Activated naive CD4-positive, alpha-beta T cell treated with anti-CD3 and anti-CD28 coated beads, Interleukin-2, amount 50 U/mL, for 72 hours (primary cell): ENCODE data around the gene VPS13D. TPM values are rescaled to one million over a fixed set of nuclear protein-coding genes. Genes with fewer than 3 reads are reported as not detected.
A peak's percentile ranks its signal among the peaks of the same experiment; 100 is the strongest.

ENCODE experiments used
- ATAC-seq, 2 donors: fragments of 150-1000 bp; cut with Tn5 transposase; 2 replicates each; pipeline ENCODE4 v1.10.0; 2021; ENCODE audit warnings: mild to moderate bottlenecking in 2 of 2, moderate library complexity in 2 of 2
- DNase-seq, 2 donors: peaks; one replicate each; pipeline ENCODE4 v3.0.0; 2021 to 2022; ENCODE audit warnings: low spot score in 2 of 2
- H3K27ac Mint-ChIP-seq, 2 donors: one replicate each; pipeline ENCODE4 v1.8.0; 2022; ENCODE audit warnings: mild to moderate bottlenecking in 2 of 2, mixed read lengths in 2 of 2
- H3K36me3 Mint-ChIP-seq, 2 donors: one replicate each; pipeline ENCODE4 v1.8.0; 2022; ENCODE audit warnings: mixed read lengths in 2 of 2
- H3K9me3 Mint-ChIP-seq, 2 donors: one replicate each; pipeline ENCODE4 v1.8.0; 2022; ENCODE audit warnings: mixed read lengths in 2 of 2
- total RNA-seq, 2 donors: library from RNA; stranded (reverse); gene quantifications; one replicate each; pipeline ENCODE4 v1.2.3, GENCODE V29; 2022

VPS13D gene
- total RNA-seq, 2 donors from 2014 or later = 31.2 to 40.7 TPM

DNA sequence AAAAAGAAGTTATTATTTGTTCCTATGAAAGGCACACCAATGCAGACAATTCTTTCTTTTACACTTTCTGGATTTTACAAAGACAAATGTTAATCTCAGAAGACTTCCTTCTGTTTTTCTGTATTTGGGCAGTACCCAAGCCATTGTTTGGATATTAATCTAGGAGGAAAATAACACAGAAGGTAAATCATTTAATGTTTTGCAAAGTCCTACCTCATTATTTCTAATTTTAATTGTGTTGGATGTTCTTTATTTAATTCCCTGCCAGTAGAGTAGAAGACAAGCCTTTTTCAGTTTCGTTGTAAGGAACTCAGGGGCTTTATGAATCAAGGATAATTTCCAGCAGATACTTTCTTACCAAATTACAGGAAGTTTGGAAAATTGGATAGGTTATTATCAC, 118.3 kb downstream of the VPS13D start:
- Mint-ChIP-seq H3K9me3 (peaks cover 0 to 15% of the 10 kb centered on the region in 2 donors), H3K36me3 (peaks cover 21 to 41% of the 10 kb centered on the region in 2 donors), H3K27ac (no peak overlapping the region)
- ATAC-seq (no peak), DNase-seq (no peak)

DNA sequence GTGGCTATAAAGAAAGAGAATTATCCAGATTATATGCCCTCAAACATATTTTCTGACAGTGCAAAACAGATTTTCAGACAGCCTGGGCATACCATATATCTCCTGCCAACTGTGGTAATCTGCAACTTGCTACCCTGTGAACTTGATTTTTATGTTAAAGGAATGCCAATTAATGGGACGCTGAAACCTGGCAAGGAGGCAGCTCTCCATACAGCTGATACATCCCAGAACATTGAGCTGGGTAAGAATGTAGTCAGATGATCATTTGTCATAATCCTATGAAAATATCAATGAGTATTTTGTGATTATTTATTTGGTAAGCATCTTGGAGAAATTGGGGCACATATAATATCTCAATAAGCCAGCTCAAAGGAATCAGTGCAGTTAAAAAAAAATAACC, 124.2 kb downstream of the VPS13D start:
- Mint-ChIP-seq H3K9me3 (peaks cover 0 to 15% of the 10 kb centered on the region in 2 donors), H3K27ac (peak overlapping the region in 1 of 2 donors; percentile 4), H3K36me3 (peaks cover 28 to 42% of the 10 kb centered on the region in 2 donors)
- no peak for ATAC-seq
- DNase-seq = no peak

DNA sequence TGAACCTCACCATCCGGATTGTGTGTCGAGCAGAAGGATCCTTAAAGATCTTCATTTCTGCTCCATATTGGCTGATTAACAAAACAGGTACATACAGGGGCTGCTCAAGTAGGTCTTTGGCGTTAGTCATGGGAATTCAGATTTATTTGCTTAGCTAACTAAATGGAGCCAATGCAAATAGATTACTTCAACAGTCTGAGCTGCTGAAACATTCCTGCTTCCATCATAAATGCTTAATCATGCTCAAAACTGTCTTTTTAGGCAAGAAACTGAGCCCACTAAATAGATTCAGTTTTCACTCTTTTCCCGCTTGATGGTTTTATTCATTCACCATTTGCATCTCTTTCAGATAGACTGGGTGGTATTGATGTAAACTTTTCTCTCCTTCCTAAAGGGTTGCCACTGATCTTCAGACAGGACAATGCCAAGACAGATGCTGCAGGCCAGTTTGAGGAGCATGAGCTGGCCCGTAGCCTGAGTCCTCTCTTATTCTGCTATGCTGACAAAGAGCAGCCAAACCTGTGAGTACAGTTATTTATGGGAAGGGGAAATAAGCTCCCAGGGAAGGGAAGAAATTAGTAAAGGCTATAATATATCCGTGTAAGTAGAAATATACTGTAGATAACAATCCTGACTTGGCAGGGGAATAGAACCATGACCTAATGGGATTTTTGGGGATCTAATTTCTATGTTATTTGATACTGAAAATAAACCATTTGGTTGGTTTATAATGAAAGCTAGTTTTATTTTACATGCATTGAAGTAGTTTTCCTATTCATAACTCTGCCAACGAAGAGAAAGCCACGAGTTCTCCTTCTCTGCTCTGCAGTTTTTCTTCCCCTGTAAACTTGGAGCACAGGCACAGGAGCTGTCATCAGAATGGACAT, 126.4 kb downstream of the VPS13D start:
- Mint-ChIP-seq H3K27ac (no peak overlapping the region), H3K36me3 (peaks cover 9 to 22% of the 10 kb centered on the region in 2 donors), H3K9me3 (no peaks in the 10 kb centered on the region)
- DNase-seq = no peak
- ATAC-seq = no peak

DNA sequence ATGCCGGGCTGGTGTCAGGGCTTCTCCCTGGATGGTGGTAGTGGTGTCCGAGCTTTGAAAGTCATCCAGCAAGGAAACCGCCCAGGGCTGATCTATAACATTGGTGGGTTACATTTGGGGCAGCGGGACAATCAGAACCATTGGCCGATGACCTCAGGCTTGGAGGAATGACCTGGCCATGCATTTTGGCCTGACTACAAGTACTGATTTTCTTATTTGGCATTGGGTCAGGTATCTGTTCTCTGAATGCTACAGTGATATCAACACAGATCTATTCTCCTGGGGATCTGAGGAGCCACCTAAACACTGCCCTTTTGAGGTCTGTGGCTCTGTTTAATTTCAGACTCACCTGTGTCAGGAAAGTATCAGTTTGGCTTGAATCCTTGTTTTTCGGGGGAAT, 128.7 kb downstream of the VPS13D start:
- Mint-ChIP-seq H3K9me3 (no peaks in the 10 kb centered on the region), H3K27ac (no peak overlapping the region), H3K36me3 (peaks cover 19 to 22% of the 10 kb centered on the region in 2 donors)
- ATAC-seq (no peak), DNase-seq (no peak)

DNA sequence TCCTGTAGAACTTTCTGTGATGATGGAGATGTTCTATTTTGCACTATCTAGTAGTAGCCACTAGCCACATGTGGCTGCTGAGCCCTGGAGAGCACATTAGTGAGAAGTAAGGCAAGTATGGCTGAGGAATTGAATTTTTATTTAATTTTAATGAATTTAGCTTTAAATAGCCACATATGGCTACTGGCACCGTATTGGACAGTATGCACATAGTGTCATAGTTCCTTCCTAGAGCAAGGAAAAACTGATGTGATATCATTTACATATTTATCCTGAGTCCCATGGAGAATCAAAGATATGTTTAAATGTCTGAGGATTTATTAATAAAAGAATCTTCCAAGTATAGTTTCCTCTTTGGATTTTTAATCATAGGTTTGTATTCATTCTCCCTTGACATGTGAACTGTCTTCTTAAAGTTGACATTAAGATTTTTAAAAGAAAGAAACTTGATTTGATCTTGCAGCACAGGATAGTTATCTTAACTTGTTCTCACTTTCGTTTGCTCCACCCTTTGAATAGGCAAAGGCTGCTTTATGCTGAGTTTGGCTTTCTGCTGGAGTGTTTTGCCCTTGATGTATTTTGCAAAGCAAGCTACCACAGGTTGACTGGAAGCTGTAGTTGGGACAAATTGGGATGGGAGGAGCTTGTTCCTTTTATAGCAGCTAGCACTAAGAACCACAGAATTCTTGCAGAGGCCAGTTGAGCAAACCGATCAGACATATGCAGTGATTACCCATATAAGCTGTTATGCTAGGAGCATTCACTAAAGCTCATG, 129.7 kb downstream of the VPS13D start:
- Mint-ChIP-seq H3K27ac (no peak overlapping the region), H3K36me3 (peaks cover 23 to 25% of the 10 kb centered on the region in 2 donors), H3K9me3 (no peaks in the 10 kb centered on the region)
- no peak for DNase-seq
- ATAC-seq = no peak

DNA sequence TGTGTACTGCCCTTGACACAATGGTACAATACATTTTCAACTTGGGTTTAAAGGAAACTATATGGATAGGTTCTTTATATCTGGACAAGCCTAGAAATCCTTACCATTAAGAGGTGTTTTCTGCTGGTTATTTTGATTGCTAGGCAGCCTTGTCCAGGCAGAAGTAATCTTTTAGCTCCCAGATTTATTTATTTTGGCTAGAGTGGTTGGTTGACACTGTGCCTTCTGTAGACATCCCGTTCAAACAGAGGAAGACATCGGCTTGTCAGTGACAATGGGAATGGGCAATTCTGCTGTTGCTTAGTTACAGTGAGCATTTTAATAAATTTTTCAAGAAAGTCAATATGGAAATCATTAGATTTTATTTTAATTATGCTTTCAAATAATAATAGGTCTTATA, 138.8 kb downstream of the VPS13D start:
- no peak for DNase-seq
- no peak for ATAC-seq
- no peaks in the 10 kb centered on the region for H3K9me3 Mint-ChIP-seq
- peaks cover 16 to 26% of the 10 kb centered on the region in 2 donors for H3K36me3 Mint-ChIP-seq
- H3K27ac Mint-ChIP-seq = no peak overlapping the region

DNA sequence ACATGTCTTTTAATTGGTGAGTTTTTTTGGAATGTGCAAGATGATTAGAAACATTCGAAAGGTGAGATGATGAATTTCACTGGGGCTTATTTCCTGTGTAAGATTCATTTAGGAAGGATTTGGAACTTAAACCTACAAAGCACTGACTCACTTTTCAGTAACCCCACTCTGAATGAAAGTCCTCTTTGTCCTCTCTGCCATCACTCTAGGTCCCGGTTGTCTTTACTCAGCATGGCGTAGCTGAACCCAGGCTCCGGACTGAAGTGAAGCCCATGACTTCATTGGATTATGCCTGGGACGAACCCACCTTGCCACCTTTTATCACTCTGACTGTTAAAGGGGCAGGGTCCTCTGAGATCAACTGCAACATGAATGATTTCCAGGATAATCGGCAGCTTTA, 139.4 kb downstream of the VPS13D start:
- ATAC-seq = no peak
- no peak for DNase-seq
- Mint-ChIP-seq H3K36me3 (peaks cover 13 to 29% of the 10 kb centered on the region in 2 donors), H3K27ac (no peak overlapping the region), H3K9me3 (no peaks in the 10 kb centered on the region)

DNA sequence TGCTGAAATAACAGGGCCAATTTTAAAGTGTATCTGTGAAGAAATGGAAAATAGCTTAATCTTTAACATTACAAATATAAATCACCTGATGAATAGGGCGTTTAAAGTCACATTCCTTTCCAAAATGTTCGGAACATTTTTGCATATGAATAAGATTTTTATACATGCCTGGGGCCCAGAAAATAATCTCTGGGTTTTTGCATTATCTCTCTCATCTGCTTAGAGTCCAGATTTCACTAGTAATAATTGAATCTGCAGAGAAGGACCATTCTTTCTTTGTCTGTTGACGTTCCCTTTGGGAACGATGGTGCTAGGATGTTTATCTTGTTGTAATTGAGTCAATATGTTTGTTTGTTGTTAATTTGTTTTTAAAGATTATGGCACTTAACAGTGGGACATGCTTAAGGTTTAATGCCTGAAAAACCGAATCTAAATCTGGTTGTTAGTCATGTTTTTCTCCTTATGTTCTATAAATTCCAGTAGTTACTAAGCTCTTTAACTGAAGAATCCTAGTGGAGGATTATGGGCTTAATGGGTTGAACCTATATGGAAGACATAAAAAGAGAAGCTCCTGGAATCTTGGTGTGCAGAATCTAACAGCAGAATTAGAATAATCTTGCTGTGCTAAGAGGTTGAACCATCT, 140.6 kb downstream of the VPS13D start:
- no peaks in the 10 kb centered on the region for H3K9me3 Mint-ChIP-seq
- DNase-seq = no peak
- H3K27ac Mint-ChIP-seq = no peak overlapping the region
- H3K36me3 Mint-ChIP-seq = peaks cover 9 to 21% of the 10 kb centered on the region in 2 donors
- no peak for ATAC-seq

DNA sequence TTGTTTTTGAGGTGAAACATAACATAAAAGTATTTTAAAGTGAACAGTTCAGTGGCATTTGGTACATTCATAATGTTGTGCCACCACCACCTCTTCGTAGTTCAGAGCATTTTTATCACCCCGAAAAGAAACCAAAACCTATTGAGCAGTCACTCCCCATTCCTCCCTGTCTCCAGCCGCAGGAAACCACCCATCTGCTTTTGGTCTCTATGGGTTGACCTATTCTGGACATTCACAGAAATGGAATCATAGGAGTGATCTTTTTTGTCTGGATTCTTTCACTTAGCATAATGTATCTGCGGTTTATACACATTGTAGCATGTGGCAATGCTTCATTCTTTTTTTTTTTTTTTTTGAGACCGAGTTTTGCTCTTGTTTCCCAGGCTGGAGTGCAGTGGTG, 141.2 kb downstream of the VPS13D start:
- Mint-ChIP-seq H3K27ac (no peak overlapping the region), H3K9me3 (no peaks in the 10 kb centered on the region), H3K36me3 (peaks cover 9 to 21% of the 10 kb centered on the region in 2 donors)
- ATAC-seq = no peak
- no peak for DNase-seq

DNA sequence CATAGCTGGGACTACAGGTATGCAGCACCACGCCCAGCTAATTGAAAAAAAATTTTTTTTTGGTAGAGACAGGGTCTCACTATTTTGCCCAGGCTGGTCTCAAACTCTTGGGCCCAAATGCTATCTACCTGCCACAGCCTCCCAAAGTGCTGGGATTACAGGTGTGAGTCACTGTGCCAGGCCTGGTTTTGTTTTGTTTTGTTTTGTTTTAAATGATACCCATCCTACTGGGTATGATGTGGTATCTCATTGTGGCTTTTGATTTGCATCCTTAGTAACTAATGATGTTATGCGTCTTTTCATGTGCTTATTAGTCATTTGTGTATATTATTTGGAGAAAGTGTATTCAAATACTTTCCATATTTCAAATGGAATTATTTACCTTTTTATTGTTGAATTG, 142.3 kb downstream of the VPS13D start:
- DNase-seq (no peak), ATAC-seq (peak in 1 of 2 donors; percentile 89)
- peak overlapping the region in 1 of 2 donors; percentile 77 for H3K27ac Mint-ChIP-seq
- H3K36me3 Mint-ChIP-seq = peaks cover 9 to 15% of the 10 kb centered on the region in 2 donors
- H3K9me3 Mint-ChIP-seq = no peaks in the 10 kb centered on the region

DNA sequence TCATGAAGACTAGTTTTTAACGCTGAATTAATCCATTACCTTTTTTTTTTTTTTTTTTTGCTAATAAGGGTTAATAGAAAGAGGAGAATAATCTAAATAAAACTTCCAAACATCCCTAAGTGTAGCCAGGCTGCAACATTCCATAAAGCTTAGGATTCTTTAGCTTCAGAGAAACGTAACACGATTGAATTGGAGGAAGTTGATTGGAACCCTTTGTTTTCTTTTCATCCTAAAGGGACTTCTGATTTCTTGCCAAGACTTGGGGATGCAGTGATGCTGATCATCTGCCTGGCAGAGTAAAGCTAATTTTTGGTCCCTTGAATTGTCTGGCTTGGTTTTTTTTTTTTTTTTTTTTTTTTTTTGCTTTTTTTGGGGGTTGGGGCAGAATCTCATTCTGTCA, 142.9 kb downstream of the VPS13D start:
- Mint-ChIP-seq H3K36me3 (peaks cover 9 to 15% of the 10 kb centered on the region in 2 donors), H3K27ac (peak overlapping the region in 1 of 2 donors; percentile 65), H3K9me3 (no peaks in the 10 kb centered on the region)
- no peak for ATAC-seq
- DNase-seq = no peak

DNA sequence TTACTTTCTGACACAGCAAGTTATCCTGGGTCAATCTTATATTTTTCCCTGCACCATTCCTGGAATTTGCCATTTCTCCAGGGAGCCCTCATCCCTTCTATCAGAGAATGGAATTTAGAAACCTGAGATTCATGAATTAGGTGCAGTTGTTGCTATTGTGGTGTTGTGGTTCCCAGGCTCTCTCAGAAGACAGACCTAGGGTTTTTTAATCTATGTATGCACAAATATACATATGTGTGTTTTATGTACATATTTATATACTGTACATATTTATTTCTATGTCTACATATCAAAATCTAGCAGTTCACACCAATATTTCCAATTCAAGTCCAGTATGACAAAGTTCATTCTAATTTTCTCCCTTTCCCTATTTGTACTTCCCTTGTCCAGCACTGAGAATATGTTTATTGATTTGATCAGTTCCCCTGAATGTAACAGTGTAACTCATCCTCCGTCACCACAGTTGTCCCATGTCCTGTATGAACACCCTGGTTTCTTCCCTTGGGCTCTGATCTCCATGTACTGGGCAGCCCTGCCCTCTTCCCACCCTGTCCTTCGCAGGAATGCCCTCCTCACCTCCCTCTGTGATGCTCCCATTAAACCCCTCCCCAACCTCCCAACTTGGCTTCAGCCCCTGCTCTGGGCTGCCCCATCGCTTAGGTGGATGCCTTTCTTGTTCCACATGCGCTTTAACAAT, 145.5 kb downstream of the VPS13D start:
- no peaks in the 10 kb centered on the region for H3K9me3 Mint-ChIP-seq
- ATAC-seq (no peak), DNase-seq (no peak)
- peaks cover 5 to 6% of the 10 kb centered on the region in 2 donors for H3K36me3 Mint-ChIP-seq
- no peak overlapping the region for H3K27ac Mint-ChIP-seq

DNA sequence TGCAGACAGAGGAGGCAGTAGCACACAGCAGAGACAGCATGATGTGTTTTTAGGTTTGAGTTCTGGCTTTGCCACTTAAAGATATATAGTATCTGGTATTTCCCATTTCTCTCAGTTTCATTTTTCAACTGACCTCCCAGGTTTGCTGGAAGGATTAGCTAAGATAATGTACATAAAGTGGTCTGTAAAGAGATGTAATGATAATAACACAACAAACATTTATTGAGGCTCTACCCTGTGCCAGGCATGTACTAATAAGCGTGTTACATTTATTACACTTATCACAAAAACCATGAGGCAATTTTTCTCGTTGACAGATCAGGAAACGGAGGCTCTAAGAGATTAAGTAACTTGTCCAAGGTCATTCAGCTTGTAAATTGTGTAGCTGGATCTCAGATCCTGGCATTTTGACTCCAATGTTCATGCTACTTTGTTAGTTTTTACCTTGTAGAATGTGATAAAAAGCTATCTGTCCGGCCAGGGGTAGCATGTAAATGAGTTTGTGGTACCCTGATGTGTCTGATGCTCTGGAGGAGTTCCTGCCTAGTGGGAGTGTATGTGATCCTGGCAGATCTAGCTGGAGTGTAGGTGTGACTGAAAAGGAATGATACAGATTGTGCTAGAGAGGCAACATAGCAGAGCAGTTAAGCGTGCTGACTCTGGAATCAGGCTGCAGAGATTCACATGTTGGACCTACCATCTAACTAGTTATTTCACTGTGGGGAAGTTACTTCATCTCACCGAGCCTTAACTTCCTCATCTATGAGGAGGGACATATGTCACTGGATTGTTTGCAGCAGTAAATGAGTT, 146.6 kb downstream of the VPS13D start:
- no peaks in the 10 kb centered on the region for H3K9me3 Mint-ChIP-seq
- DNase-seq = no peak
- H3K36me3 Mint-ChIP-seq = peaks cover 5 to 6% of the 10 kb centered on the region in 2 donors
- H3K27ac Mint-ChIP-seq = no peak overlapping the region
- no peak for ATAC-seq

DNA sequence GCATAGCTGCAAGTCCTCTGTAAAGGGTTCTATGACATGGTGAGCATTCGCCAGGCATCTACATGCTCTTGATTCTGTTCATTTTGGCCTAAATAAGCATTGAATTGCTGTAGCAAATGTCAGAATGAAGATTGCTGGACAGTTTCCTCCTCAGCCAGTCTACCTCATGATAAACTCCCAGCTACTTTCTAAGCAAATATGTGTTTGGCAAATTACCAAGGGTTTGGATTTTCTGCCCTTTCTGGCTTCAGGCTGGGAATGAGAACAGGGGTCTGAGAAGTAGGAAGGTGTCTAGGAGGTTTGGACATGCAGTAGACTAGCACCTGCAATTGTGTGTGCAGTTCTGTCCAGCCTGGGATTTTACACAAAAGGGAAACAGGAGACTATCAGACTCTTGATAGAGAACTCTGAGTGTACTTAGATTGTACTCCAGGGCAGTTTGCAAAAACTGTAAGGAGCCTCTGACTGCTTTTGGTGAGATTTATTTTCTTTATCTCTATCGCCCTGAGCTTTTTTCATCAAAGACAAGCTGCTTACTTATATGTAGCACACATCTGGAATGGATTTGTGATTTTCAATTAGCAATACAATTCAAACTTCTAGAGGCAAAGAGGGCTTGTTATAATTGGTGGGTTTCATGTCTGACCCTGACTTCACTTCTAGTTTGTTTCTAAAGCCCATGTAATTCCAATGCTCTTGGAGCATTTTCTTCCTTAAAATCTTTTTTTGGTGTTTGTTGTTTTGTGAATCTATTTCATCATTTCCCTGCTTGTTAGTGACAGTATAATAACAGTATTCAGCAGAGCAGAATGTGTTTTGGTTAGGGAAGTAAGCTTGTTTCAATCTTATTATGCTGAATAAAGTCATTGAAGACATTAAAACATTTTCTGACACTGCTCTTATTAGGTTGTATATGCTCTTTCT, 150.8 kb downstream of the VPS13D start:
- Mint-ChIP-seq H3K36me3 (peaks cover 11 to 24% of the 10 kb centered on the region in 2 donors), H3K9me3 (peaks cover 0 to 6% of the 10 kb centered on the region in 2 donors), H3K27ac (no peak overlapping the region)
- ATAC-seq = no peak
- DNase-seq = no peak

DNA sequence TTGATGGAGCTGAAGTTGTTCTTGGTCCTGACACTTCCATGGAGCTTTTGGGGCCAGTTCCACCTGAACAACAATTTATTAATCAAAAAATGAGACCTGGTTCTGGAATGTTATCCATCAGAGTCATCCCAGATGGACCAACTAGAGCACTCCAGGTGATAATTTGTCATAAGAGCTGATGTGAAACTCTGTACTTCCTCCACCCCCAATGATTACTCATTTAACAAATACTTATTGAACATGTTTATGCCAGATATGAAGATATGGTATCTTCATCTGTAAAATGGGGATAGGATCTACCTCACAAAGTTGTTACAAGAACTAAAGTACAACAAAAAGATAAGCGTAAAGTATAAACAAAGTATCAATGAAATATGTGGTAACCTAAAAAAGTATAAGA, 153.2 kb downstream of the VPS13D start:
- peak in 1 of 2 donors; percentile 18 for ATAC-seq
- peaks cover 20 to 21% of the 10 kb centered on the region in 2 donors for H3K9me3 Mint-ChIP-seq
- no peak for DNase-seq
- peaks cover 35 to 48% of the 10 kb centered on the region in 2 donors for H3K36me3 Mint-ChIP-seq
- H3K27ac Mint-ChIP-seq = no peak overlapping the region
